Measurements from ENCODE around the gene TMBIM1.

TMBIM1 gene

DNA sequence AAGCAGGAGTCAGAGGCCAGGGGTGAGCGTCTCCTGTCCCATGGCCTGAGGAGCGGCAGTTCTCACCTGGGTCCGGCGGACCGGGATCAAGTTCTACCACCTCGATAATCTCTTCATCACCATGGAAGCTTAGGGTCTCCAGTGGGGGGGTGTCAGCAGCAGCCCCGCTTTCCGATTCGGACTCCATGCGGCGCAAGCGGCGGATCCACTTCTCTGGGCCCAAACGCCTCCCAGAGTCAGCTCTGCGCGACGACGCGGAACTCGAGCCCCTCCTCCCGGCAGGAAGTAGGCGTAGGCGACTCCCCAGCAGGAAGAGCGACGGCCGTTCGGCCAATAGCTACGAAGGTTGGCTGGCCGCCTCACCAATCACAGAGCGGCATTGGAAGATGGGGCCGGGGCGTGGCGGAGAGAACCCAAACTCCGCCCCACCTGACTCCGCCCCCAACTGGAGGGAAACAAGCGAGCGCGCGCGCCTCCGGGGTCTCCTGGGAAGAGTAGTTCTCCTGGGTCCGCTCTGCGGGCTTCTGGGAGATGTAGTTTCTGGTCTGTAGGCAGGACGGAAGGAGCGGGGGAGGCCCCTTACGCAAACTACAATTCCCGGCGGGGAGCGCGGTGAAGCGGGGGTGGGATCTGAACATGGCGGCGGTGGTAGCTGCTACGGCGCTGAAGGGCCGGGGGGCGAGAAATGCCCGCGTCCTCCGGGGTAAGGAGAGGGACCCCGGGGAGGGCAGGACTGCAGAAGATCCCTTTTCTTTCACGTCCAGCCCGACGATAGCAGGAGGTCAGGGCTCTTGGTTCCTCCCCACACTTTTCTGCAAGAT is 22.2 kb downstream of the TMBIM1 start, which contains the start of the genes AAMP and PNKD:
TSS of gene AAMP (minus strand) at position 238 of the 821 bp plus-strand sequence. CDS start at position 187, 51 bp downstream.
TSS of gene PNKD (plus strand) at position 620 of the 821 bp plus-strand sequence. CDS start at position 637, 17 bp downstream.
- Histone ChIP-seq H3K9me3 (ENCODE audit: control insufficient read depth, low read length) (no peaks in the 10 kb centered on the region), H2BK15ac (ENCODE audit: low read depth, poor library complexity, severe bottlenecking) (peak within 1 kb of the TSS; percentile 62), H3K9ac (ENCODE audit: low read length) (peak within 1 kb of the TSS; percentile 98), H3K4me2 (ENCODE audit: low read length, poor library complexity, severe bottlenecking) (peak within 1 kb of the TSS; percentile 89), H2AFZ (ENCODE audit: low read depth, low read length) (peak within 1 kb of the TSS; percentile 64), H2BK12ac (ENCODE audit: low read length in 2 of 2) (peak within 1 kb of the TSS in 1 of 2 experiments; percentile 31), H4K8ac (ENCODE audit: low read length) (peak within 1 kb of the TSS; percentile 85), H3K27ac (ENCODE audit: low read length, poor library complexity, severe bottlenecking) (peak within 1 kb of the TSS; percentile 69), H3K4me1 (ENCODE audit: control insufficient read depth, insufficient read depth, low read depth, low read length) (peaks cover 22% of the 10 kb centered on the region), H4K91ac (ENCODE audit: low read length) (peak within 1 kb of the TSS; percentile 70), H2BK120ac (ENCODE audit: low read depth, low read length) (peak within 1 kb of the TSS; percentile 24), H3K23ac (ENCODE audit: low read length in 2 of 2) (peak within 1 kb of the TSS in 1 of 2 experiments; percentile 67), H2AK5ac (ENCODE audit: low read length, severe bottlenecking) (no peak within 1 kb of the TSS), H3K4me3 (ENCODE audit: insufficient read depth in 1 of 2, low read depth in 1 of 2, low read length in 2 of 2) (peak within 1 kb of the TSS; percentile 81 to 100), H3K36me3 (ENCODE audit: control insufficient read depth in 1 of 2, insufficient read depth in 2 of 2, low read depth in 1 of 2, low read length in 2 of 2) (peaks cover 42 to 49% of the 10 kb centered on the region in 2 experiments), H3K14ac (ENCODE audit: low read length in 2 of 2) (peak within 1 kb of the TSS in 1 of 2 experiments; percentile 85), H3K79me1 (replicated peaks; ENCODE audit: low read length, poor library complexity, severe bottlenecking) (peaks cover 46% of the 10 kb centered on the region), H3K27me3 (ENCODE audit: control insufficient read depth in 1 of 2, insufficient read depth in 1 of 2, low read length in 2 of 2) (no peaks in the 10 kb centered on the region), H3K4ac (ENCODE audit: low read depth in 1 of 2, low read length in 2 of 2) (peak within 1 kb of the TSS; percentile 46 to 68), H2BK5ac (ENCODE audit: low read depth, low read length, poor library complexity, severe bottlenecking) (no peak within 1 kb of the TSS), H3K18ac (ENCODE audit: low read depth in 1 of 2, low read length in 2 of 2) (peak within 1 kb of the TSS; percentile 69 to 73)
- peak; percentile 100 for DNase-seq
- 2% methylated on average over 52 of the region's 64 CpGs for WGBS

DNA sequence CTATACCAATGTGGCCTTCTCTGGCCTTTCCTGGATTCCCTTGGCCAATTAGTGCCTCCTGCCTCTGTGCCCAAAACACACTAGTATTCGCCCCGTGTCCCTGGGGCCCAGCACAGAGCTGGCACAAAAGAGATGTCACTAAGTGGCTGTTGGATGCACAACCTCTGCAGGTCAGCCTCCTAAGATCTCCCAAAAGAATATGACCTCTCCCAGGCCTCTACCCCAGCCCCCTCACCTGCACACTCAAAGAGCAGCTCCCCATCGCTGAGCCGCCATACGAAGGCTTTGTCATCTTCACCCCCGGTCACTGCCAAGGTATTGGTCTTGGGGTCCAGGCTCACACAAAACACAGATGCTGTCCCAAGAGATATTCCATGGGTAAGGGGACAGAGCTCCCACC is 25.0 kb downstream of the TMBIM1 start:
- Histone ChIP-seq H4K91ac (ENCODE audit: low read length) (no peak overlapping the region), H3K79me1 (replicated peaks; ENCODE audit: low read length, poor library complexity, severe bottlenecking) (peaks cover 43% of the 10 kb centered on the region), H3K18ac (ENCODE audit: low read depth in 1 of 2, low read length in 2 of 2) (no peak overlapping the region), H4K8ac (ENCODE audit: low read length) (no peak overlapping the region), H3K4ac (ENCODE audit: low read depth in 1 of 2, low read length in 2 of 2) (no peak overlapping the region), H3K23ac (ENCODE audit: low read length in 2 of 2) (no peak overlapping the region), H2BK12ac (ENCODE audit: low read length in 2 of 2) (no peak overlapping the region), H3K9ac (ENCODE audit: low read length) (no peak overlapping the region), H3K36me3 (ENCODE audit: control insufficient read depth in 1 of 2, insufficient read depth in 2 of 2, low read depth in 1 of 2, low read length in 2 of 2) (peaks cover 47 to 57% of the 10 kb centered on the region in 2 experiments), H3K9me3 (ENCODE audit: control insufficient read depth, low read length) (no peaks in the 10 kb centered on the region), H2BK15ac (ENCODE audit: low read depth, poor library complexity, severe bottlenecking) (no peak overlapping the region), H2BK120ac (ENCODE audit: low read depth, low read length) (no peak overlapping the region), H3K4me1 (ENCODE audit: control insufficient read depth, insufficient read depth, low read depth, low read length) (peaks cover 18% of the 10 kb centered on the region), H3K27ac (ENCODE audit: low read length, poor library complexity, severe bottlenecking) (no peak overlapping the region), H2BK5ac (ENCODE audit: low read depth, low read length, poor library complexity, severe bottlenecking) (no peak overlapping the region), H2AFZ (ENCODE audit: low read depth, low read length) (no peak overlapping the region), H3K4me2 (ENCODE audit: low read length, poor library complexity, severe bottlenecking) (no peak overlapping the region), H3K27me3 (ENCODE audit: control insufficient read depth in 1 of 2, insufficient read depth in 1 of 2, low read length in 2 of 2) (no peaks in the 10 kb centered on the region), H2AK5ac (ENCODE audit: low read length, severe bottlenecking) (no peak overlapping the region), H3K4me3 (ENCODE audit: insufficient read depth in 1 of 2, low read depth in 1 of 2, low read length in 2 of 2) (no peak overlapping the region), H3K14ac (ENCODE audit: low read length in 2 of 2) (no peak overlapping the region)
- DNase-seq: no peak
- WGBS: 97% methylated on average over 6 of the region's 6 CpGs

DNA sequence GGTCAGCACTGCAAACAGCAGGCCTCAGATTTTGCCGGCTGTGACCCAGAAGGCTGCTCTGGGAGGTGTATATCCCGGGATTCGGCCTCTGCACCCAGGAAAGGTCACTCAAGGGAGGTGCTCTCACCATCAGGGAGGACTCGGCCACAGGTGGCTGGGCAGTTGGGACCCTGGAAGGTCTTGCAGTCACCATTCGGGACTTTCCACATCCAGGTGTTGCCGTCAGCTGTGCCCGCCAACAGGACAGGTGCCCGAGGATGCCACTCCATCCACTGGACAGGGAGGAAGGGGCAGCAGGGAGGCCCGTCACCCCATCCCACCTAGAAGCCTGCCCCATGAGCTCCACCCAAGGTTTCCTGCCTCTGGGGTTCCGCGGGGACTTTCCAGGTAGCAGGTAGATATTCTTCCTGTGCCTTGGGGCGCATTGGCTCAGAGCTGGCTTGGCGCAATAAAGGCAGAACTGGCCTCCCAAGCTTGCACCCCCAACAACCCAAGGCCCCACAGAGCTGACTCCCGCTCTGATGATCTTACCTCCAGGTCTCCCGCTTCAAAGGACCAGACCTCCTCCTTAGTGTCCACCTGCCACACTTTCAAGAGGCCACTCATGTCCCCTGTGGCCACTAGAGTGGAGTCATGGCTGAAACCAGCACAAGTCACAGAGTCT is 25.9 kb downstream of the TMBIM1 start:
- H2BK12ac ChIP-seq (ENCODE audit: low read length in 2 of 2): no peak overlapping the region
- no peak overlapping the region for H2BK120ac ChIP-seq (ENCODE audit: low read depth, low read length)
- H3K79me1 ChIP-seq (replicated peaks; ENCODE audit: low read length, poor library complexity, severe bottlenecking): peaks cover 42% of the 10 kb centered on the region
- H3K27ac ChIP-seq (ENCODE audit: low read length, poor library complexity, severe bottlenecking): no peak overlapping the region
- H4K91ac ChIP-seq (ENCODE audit: low read length): no peak overlapping the region
- no peak overlapping the region for H2BK15ac ChIP-seq (ENCODE audit: low read depth, poor library complexity, severe bottlenecking)
- no peak overlapping the region for H3K9ac ChIP-seq (ENCODE audit: low read length)
- H3K14ac ChIP-seq (ENCODE audit: low read length in 2 of 2): no peak overlapping the region
- no peak for DNase-seq
- H2BK5ac ChIP-seq (ENCODE audit: low read depth, low read length, poor library complexity, severe bottlenecking): no peak overlapping the region
- H3K36me3 ChIP-seq (ENCODE audit: control insufficient read depth in 1 of 2, insufficient read depth in 2 of 2, low read depth in 1 of 2, low read length in 2 of 2): peaks cover 47 to 60% of the 10 kb centered on the region in 2 experiments
- H3K9me3 ChIP-seq (ENCODE audit: control insufficient read depth, low read length): no peaks in the 10 kb centered on the region
- no peak overlapping the region for H3K4me3 ChIP-seq (ENCODE audit: insufficient read depth in 1 of 2, low read depth in 1 of 2, low read length in 2 of 2)
- H2AK5ac ChIP-seq (ENCODE audit: low read length, severe bottlenecking): no peak overlapping the region
- H3K27me3 ChIP-seq (ENCODE audit: control insufficient read depth in 1 of 2, insufficient read depth in 1 of 2, low read length in 2 of 2): no peaks in the 10 kb centered on the region
- no peak overlapping the region for H3K4me2 ChIP-seq (ENCODE audit: low read length, poor library complexity, severe bottlenecking)
- H3K18ac ChIP-seq (ENCODE audit: low read depth in 1 of 2, low read length in 2 of 2): no peak overlapping the region
- H3K4ac ChIP-seq (ENCODE audit: low read depth in 1 of 2, low read length in 2 of 2): no peak overlapping the region
- no peak overlapping the region for H3K23ac ChIP-seq (ENCODE audit: low read length in 2 of 2)
- 94% methylated on average over 15 of the region's 15 CpGs for WGBS
- H2AFZ ChIP-seq (ENCODE audit: low read depth, low read length): no peak overlapping the region
- no peak overlapping the region for H4K8ac ChIP-seq (ENCODE audit: low read length)
- H3K4me1 ChIP-seq (ENCODE audit: control insufficient read depth, insufficient read depth, low read depth, low read length): peaks cover 21% of the 10 kb centered on the region

DNA sequence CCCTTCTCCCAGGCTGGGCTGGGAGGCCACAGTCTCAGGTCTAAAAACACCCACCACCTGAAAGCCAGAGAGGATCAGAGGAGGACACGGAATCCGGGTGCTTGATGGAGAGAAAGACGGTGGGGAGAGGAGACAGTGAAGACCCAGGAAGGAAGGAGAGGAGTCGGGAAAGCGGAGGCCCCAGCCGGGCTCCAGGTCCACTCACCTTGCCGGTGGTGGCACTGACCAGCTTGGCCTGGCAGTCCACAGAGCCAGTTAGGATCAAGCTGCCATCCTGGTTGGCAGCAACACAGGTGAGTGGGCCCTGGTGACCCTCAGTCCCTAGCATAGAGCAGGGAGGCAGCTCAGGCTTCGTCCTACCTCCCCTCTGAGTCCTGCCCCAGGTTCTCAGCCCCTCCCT is 26.7 kb downstream of the TMBIM1 start:
- Histone ChIP-seq H2AFZ (ENCODE audit: low read depth, low read length) (no peak overlapping the region), H3K4me2 (ENCODE audit: low read length, poor library complexity, severe bottlenecking) (no peak overlapping the region), H3K36me3 (ENCODE audit: control insufficient read depth in 1 of 2, insufficient read depth in 2 of 2, low read depth in 1 of 2, low read length in 2 of 2) (peaks cover 47 to 60% of the 10 kb centered on the region in 2 experiments), H3K18ac (ENCODE audit: low read depth in 1 of 2, low read length in 2 of 2) (no peak overlapping the region), H2AK5ac (ENCODE audit: low read length, severe bottlenecking) (no peak overlapping the region), H3K23ac (ENCODE audit: low read length in 2 of 2) (no peak overlapping the region), H3K4ac (ENCODE audit: low read depth in 1 of 2, low read length in 2 of 2) (no peak overlapping the region), H2BK12ac (ENCODE audit: low read length in 2 of 2) (no peak overlapping the region), H3K9me3 (ENCODE audit: control insufficient read depth, low read length) (no peaks in the 10 kb centered on the region), H4K91ac (ENCODE audit: low read length) (no peak overlapping the region), H3K4me1 (ENCODE audit: control insufficient read depth, insufficient read depth, low read depth, low read length) (peaks cover 24% of the 10 kb centered on the region), H2BK5ac (ENCODE audit: low read depth, low read length, poor library complexity, severe bottlenecking) (no peak overlapping the region), H2BK15ac (ENCODE audit: low read depth, poor library complexity, severe bottlenecking) (no peak overlapping the region), H3K14ac (ENCODE audit: low read length in 2 of 2) (no peak overlapping the region), H3K27me3 (ENCODE audit: control insufficient read depth in 1 of 2, insufficient read depth in 1 of 2, low read length in 2 of 2) (no peaks in the 10 kb centered on the region), H2BK120ac (ENCODE audit: low read depth, low read length) (no peak overlapping the region), H3K9ac (ENCODE audit: low read length) (no peak overlapping the region), H3K27ac (ENCODE audit: low read length, poor library complexity, severe bottlenecking) (no peak overlapping the region), H4K8ac (ENCODE audit: low read length) (no peak overlapping the region), H3K79me1 (replicated peaks; ENCODE audit: low read length, poor library complexity, severe bottlenecking) (peaks cover 35% of the 10 kb centered on the region), H3K4me3 (ENCODE audit: insufficient read depth in 1 of 2, low read depth in 1 of 2, low read length in 2 of 2) (no peak overlapping the region)
- WGBS: 96% methylated on average over 8 of the region's 8 CpGs
- no peak for DNase-seq

Data from mesenchymal stem cell (in vitro differentiated cells and primary cell).